HL-60/S4 (cell line): ENCODE measurements around the gene CDKAL1.
"Not testable (repeated sequence)": the region's sequence is repeated elsewhere in the genome, so short reads cannot be mapped to it uniquely, and the experiment has no call there.

Experiments
- in situ Hi-C: fragments of 300-500 bp; cut with MboI; formaldehyde crosslinking; loops from 2 replicates; pipeline ENCODE4 v1.14.3; 2022; ENCODE audit warnings: low sequenced_read_pairs

CDKAL1 gene

GRCh38 chr6:20704325-20705025 is 170.2 kb downstream of the CDKAL1 start:
- in situ Hi-C loops = no loop called here

DNA sequence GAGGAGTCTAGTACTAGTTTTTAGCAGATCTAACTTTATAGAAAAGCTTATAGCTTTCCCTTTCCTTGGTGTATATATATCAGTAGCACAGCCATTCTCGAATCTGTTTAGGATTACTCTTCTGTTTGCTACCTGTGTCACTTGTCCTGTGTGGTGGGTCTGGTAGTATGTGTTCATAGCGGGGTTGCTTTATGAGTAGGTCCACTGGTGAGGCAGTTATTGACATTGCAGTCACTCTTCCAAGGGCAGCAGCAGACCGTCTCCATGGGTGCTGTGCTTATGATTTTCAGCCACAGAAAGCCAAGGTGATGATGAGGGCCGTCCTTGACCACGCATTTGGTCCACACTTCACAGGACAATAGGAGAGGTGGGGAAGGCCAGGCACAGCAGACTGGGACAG is 171.5 kb downstream of the CDKAL1 start:
- in situ Hi-C loops = no loop called here

- in situ Hi-C loops = no loop called here
Observed at GRCh38 chr6:20706238-20706938, 172.1 kb downstream of the CDKAL1 start.

GRCh38 chr6:20706939-20707485 is 172.8 kb downstream of the CDKAL1 start:
- in situ Hi-C loops = no loop called here

- in situ Hi-C loops = no loop called here
Observed at GRCh38 chr6:20707870-20708269, 173.6 kb downstream of the CDKAL1 start.

- in situ Hi-C loops = no loop called here
Observed at GRCh38 chr6:20708367-20709124, 174.3 kb downstream of the CDKAL1 start.

DNA sequence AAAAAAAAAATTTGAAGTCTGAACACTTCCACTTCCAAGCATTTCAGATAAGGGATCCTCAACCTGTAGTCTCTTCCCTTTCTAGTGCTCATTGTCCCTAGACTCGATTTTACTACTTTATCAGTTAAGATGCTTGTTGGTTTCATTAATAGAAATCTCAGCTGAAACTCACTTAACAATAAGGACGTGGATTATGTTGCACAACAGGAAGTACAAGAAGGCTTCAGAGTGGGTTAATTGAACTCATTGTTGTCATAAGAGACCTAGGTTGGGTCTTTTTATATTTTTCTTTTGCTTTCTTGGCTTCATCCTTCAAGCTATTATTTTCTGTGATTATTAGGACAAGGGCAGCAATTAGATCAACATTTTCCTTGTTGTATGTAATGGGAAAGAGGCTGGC is 175.2 kb downstream of the CDKAL1 start:
- in situ Hi-C loops = no loop called here

GRCh38 chr6:20710341-20710740 is 176.1 kb downstream of the CDKAL1 start:
- in situ Hi-C loops = no loop called here

- in situ Hi-C loops = no loop called here
Observed at GRCh38 chr6:20711518-20711917, 177.3 kb downstream of the CDKAL1 start.

DNA sequence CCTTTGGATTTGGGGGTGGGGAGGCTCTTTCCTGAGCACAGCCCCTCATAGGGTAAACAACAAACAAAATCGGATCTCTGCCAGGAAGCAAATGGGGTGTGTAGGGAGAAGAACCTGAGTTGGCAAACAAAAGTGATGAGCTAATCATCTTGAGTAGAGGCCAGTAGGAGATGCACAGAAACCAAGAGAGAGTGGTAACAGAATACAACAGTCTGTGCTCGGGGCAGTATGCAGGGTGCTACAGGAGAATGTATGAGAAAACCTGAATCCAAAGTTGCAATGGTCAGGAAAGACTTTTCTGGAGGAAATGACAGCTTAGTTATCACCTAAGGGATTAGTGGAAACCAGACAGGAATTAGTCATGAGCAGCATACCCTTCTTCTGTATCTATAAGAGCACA is 177.8 kb downstream of the CDKAL1 start:
- in situ Hi-C loops = no loop called here

- in situ Hi-C loops = no loop called here
Observed at GRCh38 chr6:20715135-20715806, 181.0 kb downstream of the CDKAL1 start.

DNA sequence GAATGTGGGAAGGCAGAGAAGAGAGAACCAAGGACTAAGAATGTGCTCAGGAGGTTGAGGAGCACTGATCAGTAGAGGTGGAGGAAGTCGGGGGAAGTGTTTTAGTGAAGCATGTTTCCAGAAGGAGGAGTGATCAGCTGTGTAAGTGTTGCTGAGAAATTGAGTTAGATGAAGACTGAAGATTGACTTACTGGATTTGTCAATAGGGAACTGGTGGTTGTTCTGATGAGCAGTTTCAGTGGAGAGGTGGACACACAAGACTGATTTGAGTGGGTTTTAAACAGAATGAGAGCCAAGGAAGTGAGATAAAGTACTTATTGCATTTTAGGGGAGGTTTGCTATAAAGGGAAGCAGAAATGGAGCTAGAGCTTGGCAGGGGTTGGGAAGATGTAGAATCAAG is 182.6 kb downstream of the CDKAL1 start:
- in situ Hi-C loops = no loop called here

DNA sequence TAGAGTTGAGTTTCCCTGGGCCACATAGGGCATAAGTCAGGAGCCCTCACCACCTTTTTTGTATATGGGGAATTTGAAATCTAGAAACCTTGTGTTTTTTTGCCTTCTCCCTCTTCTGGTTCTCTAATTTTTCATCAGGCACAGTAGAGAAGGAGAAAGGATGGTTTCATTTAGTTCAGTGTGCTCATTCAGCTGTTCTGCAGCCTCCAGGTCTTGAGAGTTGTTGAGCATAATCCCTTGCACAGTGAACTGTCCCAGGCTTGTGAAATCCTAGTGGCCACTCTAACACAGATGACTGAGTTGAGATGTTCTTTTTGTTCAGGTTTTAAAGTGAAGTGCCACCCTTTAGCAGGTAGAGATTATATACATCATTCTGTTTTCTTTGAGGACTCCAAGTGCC is 183.5 kb downstream of the CDKAL1 start:
- in situ Hi-C loops = no loop called here

GRCh38 chr6:20718705-20719653 is 184.7 kb downstream of the CDKAL1 start:
- in situ Hi-C loops = no loop called here

- in situ Hi-C loops = no loop called here
Observed at GRCh38 chr6:20719980-20720379, 185.7 kb downstream of the CDKAL1 start.

DNA sequence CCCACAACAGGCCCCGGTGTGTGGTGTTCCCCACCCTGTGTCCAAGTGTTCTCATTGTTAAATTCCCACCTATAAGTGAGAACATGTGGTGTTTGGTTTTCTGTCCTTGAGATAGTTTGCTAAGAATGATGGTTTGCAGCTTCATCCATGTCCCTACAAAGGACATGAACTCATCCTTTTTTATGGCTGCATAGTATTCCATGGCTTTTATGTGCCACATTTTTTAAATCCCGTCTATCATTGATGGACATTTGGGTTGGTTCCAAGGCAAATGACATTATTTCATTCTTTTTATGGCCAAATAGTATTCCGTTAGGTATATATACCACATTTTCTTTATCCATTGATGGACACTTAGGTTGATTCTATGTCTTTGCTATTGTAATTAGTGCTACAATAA is 186.9 kb downstream of the CDKAL1 start:
- in situ Hi-C loops = not testable (repeated sequence)

- in situ Hi-C loops = no loop called here
Observed at GRCh38 chr6:20722455-20722854, 188.2 kb downstream of the CDKAL1 start.

GRCh38 chr6:20723236-20723635 is 189.0 kb downstream of the CDKAL1 start:
- in situ Hi-C loops = no loop called here

DNA sequence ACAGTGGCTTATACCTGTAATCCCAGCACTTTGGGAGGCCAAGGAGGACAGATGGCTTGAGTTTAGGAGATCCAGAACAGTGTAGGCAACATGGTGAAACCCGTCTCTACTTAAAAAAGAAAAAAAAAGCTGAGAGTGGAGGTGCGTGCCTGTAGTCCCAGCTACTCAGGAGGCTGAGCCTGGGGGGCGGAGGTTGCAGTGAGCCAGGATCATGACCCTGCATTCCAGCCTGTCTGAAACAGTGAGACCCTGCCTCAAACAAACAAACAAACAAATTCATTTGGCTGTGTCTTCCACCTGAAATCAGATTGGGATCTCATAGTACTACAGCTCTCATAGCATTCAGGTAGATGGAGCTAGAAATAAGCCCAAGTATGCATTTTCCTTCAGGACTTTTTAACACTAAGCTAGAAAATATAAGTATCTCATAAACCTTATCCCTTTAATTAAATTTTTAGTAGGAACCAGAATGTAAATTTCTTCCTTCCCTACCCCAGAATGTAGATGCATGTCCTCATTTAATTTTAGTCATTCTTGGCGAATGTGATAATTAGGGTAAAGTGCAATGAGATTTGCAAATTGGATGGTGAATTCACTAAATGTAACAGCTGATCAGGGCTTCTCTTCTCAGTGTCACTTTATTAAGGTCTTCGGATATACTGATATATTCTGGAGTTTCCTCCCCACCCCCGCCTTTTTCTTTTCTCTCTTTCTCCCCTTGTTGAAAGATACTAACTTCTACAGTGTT is 190.4 kb downstream of the CDKAL1 start:
- in situ Hi-C loops = no loop called here
